Kidney (tissue), 14 donors: ENCODE measurements around the gene PRRX2. TPM values are rescaled to one million over a fixed set of nuclear protein-coding genes. Genes with fewer than 3 reads are reported as not detected.

Experiments
- DNase-seq, 5 donors: peaks; one replicate each; pipeline ENCODE4 v3.0.0-alpha.2; 2013 to 2020
- FAIRE-seq: peaks from 2 replicates; lab custom pipeline; 2012; peaks lifted over from hg19 to GRCh38; lab: Jason Lieb, UNC
- H3K27ac ChIP-seq, 2 donors: one replicate each; pipeline ENCODE4 v1.7.0; 2013; ENCODE audit warnings: low read depth in 2 of 2, low read length in 2 of 2, inconsistent platforms in 1 of 2
- H3K27me3 ChIP-seq: one replicate; pipeline ENCODE4 v1.7.1; 2013; ENCODE audit warnings: low read length, inconsistent platforms; ENCODE audit not compliant: control insufficient read depth, insufficient read depth
- H3K36me3 ChIP-seq, 3 donors: one replicate each; pipeline versions ENCODE4 v1.7.0 to v1.7.1; 2013; ENCODE audit warnings: low read length in 3 of 3, control low read depth in 1 of 3, inconsistent platforms in 1 of 3; ENCODE audit not compliant: insufficient read depth in 3 of 3, control insufficient read depth in 2 of 3
- H3K4me1 ChIP-seq, 3 donors: one replicate each; pipeline versions ENCODE4 v1.7.0 to v1.7.1; 2013; ENCODE audit warnings: low read length in 3 of 3, inconsistent platforms in 1 of 3, low read depth in 1 of 3; ENCODE audit not compliant: control insufficient read depth in 2 of 3, insufficient read depth in 2 of 3
- H3K4me3 ChIP-seq, 3 donors: one replicate each; pipeline versions ENCODE4 v1.7.0 to v1.8.1; 2013; ENCODE audit warnings: low read length in 3 of 3, control low read depth in 1 of 3, inconsistent platforms in 1 of 3
- H3K9ac ChIP-seq, 3 donors: one replicate each; pipeline versions ENCODE4 v1.7.0 to v1.7.1; 2013; ENCODE audit warnings: low read length in 3 of 3, control low read depth in 1 of 3, inconsistent platforms in 1 of 3
- H3K9me3 ChIP-seq, 3 donors: one replicate each; pipeline versions ENCODE4 v1.7.0 to v1.7.1; 2013; ENCODE audit warnings: low read length in 3 of 3, control low read depth in 1 of 3, inconsistent platforms in 1 of 3; ENCODE audit not compliant: control insufficient read depth in 2 of 3, insufficient read depth in 1 of 3
- CTCF ChIP-seq: IDR thresholded peaks from 3 replicates; pipeline ENCODE4 v1.5.1; 2012; ENCODE audit warnings: mild to moderate bottlenecking, moderate library complexity, borderline replicate concordance; ENCODE audit not compliant: insufficient read depth; ENCODE audit errors: extremely low read depth
- intact Hi-C: fragments of 100-400 bp; cut with DNase I; formaldehyde crosslinking; loops from one replicate; pipeline ENCODE4 v1.11.1; 2022
- polyA plus RNA-seq: library from polyadenylated mRNA; stranded (reverse); fragments of 350-450 nt; fragmentation: Illumina TruSeq; extraction: RNeasy Lipid Tissue Mini Kit (QIAGEN cat#74804); gene quantifications from one replicate; pipeline ENCODE4 v1.2.3, GENCODE V29; 2014; ENCODE audit warnings: low read depth, low replicate concordance; ENCODE audit not compliant: insufficient read depth
- total RNA-seq: library from RNA; stranded (reverse); fragmentation: NEBNext Ultra II Directional; extraction: Animal tissue kit (Norgen Biotek cat#: 25700); gene quantifications from one replicate; pipeline ENCODE4 v1.2.1, GENCODE V29; 2021
- donor health status: control.
- donor health status: control.
- donor health status: control.
- donor health status: control.
- donor health status: control.
- donor health status: DM: yes; HTN: yes; CAD: no.
- donor health status: Normal renal cell carcinoma (clear cell type).

Gene PRRX2
- total and polyA plus RNA-seq, 2 donors from 2014 or later = 1.8 to 2.3 TPM

DNA sequence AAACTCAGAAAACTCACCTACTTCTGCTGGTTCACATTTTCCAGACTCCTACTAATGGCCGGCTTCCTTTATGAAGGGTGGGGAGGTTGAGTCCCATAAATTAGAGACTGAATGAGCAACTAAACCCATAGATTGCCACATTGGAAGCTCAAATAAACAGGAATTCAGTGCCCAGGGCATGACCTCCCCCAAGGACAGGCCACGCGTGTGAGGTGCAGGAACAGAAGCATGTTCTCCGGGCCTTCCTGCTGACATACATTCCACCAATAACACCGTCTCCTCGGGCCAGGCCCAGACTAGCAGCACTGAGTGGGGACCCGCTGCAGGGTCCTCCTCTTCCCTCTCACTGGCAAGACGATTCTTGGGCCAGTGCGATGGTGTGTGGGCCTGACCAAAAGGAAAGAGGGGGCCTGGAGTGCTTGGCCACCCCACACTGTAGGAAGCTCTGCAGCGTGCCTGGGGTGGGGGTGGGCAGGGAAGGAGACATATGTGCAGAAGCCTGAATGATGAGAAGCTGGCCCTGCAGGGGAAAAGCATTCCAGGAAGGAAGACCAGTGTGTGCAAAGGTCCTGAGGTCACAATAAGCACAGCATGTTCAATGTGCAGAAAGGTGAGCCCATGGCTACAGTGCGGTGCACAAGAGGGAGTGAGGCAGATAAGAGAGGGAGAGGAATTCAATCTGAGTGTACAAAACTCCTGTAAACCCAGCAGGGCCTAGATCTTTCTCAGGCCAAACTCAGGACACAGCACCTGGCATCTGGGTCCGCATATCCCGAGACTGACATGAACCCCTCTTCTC is 75.4 kb downstream of the PRRX2 start:
- no peak for DNase-seq
- TF ChIP-seq CTCF = no peak
- intact Hi-C loops = no loop called here
- no peaks in the 10 kb centered on the region for H3K9me3 ChIP-seq
- no peak overlapping the region for H3K27ac ChIP-seq
- FAIRE-seq = no peak
- H3K36me3 ChIP-seq = no peaks in the 10 kb centered on the region
- H3K4me1 ChIP-seq = peaks cover 0 to 3% (median 0%) of the 10 kb centered on the region in 3 donors
- no peak overlapping the region for H3K4me3 ChIP-seq
- no peak overlapping the region for H3K9ac ChIP-seq
- H3K27me3 ChIP-seq = no peaks in the 10 kb centered on the region

DNA sequence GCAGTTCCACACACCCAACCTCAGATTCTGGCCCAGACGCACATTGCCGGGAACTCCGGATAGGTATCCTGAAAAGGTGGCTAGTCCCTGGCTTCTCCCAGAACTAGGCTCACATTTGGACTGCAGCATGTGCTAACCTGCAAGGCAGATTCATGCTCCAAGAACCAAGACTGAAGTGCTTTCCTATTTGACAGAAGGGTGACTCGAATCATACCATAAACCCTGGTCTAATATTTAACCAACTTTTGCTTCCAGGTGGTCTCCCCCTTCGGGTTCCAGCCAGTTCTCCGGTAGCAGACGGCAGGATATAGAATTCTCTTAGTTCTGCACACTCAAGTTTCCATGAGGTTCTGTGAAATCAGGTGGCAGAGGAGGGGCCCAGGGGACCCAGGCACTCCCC is 79.8 kb downstream of the PRRX2 start:
- Histone ChIP-seq H3K4me1 (no peaks in the 10 kb centered on the region), H3K36me3 (no peaks in the 10 kb centered on the region), H3K27ac (peak overlapping the region in 1 of 2 donors; percentile 34), H3K27me3 (no peaks in the 10 kb centered on the region), H3K9ac (no peak overlapping the region), H3K4me3 (no peak overlapping the region), H3K9me3 (no peaks in the 10 kb centered on the region)
- DNase-seq (peak in 3 of 5 donors; percentile 55 to 81 (median 76)), FAIRE-seq (no peak)
- no peak for TF ChIP-seq CTCF
- intact Hi-C loops = no loop called here

DNA sequence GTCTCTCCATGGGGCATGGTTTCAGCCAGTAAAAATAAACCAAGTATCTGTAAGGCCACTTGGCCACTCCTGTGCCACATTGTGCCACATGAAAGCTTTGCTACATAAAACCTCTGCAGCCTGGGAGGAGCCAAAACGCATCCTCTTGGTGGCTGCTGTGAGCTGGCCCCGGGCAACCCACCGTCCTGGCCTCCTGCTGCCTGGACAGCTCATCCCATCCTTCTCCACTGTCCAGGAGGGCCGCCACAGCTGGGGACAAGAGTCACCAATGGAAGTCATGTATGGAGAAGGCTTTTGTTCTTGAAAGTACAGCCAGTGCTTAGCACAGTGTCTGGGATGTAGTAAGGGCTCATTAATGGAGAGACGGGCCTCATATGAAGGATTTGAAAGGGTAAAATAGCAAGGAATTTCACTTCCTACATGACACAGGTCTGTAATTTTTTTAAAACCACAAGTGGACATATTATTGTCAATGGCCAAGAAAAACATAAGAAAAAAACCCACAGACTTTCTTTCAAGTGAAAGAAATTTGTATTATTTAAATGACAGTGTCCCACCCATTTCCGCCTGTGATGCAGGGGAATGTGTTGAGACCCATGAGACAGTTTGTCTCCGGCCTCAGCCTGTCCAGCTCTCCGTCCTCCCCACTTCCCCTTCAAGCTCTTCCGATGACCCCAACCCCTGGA is 80.8 kb downstream of the PRRX2 start:
- no peak overlapping the region for H3K27ac ChIP-seq

More for the DNA sequence above, 80.8 kb downstream of the PRRX2 start:
- Histone ChIP-seq H3K36me3 (no peaks in the 10 kb centered on the region), H3K4me1 (no peaks in the 10 kb centered on the region), H3K4me3 (no peak overlapping the region), H3K27me3 (no peaks in the 10 kb centered on the region), H3K9me3 (no peaks in the 10 kb centered on the region), H3K9ac (no peak overlapping the region)
- no peak for FAIRE-seq
- TF ChIP-seq CTCF = no peak
- no peak for DNase-seq
- intact Hi-C loops = no loop called here
